Amniotic epithelial cell (primary cell): ENCODE results near the gene THOC3.
"Not testable (repeated sequence)": the region's sequence is repeated elsewhere in the genome, so short reads cannot be mapped to it uniquely, and the experiment has no call there.

Source experiments
- DNase-seq: peaks from one replicate; pipeline ENCODE4 v3.0.0-alpha.2; 2010; ENCODE audit warnings: low read depth

The THOC3 gene

DNA sequence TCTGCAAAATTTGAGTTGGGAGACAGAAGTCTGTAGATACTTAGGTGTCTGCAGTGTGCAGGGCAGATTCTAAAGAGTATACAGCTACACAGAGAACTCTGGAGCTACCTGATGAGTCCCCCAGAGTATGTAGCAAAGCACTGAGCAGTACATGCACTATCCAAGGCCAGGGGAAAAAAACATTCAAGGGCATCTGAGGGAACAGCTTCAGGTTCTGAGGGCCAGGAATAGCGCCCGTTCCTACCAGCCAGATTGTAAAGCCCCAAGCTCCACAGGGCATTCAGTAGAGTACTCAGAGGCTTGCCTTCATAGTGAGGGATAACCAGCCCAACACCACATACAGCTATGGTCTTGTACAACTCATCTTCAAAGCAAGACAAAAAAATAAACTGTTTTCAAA is 27.5 kb downstream of the THOC3 start:
- DNase-seq = not testable (repeated sequence)

DNA sequence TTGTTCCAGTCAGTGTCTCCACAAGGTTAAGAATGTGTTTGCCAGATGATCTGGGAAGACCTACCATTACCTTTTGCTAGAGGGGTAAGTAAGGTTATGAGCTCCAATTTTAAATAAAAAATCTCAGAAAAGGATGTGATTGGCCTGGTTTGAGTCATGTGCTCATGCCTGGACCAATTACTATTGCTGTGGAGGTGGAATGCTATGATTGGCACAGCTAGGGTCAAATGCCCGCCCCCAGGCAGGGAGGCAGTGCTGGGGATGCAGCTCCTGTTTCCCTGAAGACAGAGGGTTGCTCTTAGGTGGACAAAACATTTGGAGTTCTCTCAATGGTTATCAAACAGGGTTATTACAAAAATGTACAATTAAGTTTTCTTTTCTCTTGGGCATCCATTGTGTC is 29.6 kb downstream of the THOC3 start:
- DNase-seq = not testable (repeated sequence)

DNA sequence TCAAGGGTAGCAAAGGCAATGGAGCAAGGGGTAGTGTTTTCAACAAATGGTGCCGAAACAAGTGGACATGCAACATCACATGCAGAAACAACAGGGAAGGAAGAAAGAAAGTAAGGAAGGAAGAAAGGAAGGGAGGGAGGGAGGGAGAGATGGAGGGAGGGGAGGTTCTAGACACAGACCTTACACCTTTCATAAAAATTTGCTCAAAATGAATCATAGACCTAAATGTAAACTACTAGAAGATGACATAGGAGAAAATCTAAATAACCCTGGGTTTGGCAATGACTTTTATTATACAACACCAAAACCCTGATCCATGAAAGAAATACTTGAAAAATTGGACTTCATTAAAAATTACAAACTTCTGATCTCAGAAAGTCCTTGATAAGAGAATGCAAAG is 39.4 kb downstream of the THOC3 start:
- DNase-seq = not testable (repeated sequence)

DNA sequence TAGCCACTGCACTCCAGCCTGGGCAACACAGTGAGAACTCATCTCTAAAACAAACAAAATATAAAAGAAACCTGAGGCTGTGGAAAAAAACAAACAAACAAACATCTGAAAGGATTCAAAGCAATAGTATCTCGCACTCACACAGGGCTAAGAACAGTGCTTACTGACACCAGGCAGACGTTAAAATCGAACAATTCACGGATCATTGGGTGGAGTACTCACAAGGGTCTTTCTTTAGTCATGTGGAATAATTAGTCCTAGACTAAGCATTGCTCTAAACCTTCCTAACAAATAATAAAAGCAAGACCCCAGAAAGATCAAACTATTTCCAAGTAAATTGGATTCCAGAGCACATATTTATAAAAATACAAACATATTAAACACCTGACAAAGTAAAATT is 43.0 kb downstream of the THOC3 start:
- DNase-seq = not testable (repeated sequence)

DNA sequence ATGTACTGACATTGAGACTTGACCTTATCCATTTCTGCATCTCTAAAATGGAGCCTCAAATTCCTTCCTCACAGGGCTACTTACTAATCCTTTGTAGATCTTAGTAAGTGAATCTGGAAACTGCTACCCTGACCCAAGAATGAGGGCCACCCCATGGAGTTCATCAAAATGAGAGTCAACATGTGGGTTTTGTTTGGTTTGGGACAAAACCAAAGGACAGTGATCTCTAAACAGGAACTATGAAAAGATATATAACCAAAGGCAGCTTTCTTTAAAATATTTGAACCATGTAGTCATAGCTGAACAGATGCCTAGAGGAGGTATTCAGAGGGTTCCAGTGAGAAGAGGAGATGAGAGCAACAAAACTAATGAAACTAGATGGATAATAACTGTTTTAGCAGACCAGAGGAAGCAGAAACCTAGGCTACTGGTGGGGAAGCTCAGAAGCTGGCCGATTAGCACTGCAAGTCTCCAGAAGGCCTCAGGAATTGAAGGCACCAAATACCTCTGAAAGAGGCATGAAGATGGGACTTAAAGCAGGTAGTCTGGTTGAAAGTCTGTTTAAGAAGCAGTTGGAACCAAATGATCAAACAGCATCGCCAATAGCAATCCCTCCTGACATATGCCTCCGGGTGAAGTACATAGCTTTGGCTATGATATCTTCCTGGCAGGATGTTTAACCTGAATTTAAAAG is 45.8 kb downstream of the THOC3 start:
- DNase-seq = peak; percentile 62

DNA sequence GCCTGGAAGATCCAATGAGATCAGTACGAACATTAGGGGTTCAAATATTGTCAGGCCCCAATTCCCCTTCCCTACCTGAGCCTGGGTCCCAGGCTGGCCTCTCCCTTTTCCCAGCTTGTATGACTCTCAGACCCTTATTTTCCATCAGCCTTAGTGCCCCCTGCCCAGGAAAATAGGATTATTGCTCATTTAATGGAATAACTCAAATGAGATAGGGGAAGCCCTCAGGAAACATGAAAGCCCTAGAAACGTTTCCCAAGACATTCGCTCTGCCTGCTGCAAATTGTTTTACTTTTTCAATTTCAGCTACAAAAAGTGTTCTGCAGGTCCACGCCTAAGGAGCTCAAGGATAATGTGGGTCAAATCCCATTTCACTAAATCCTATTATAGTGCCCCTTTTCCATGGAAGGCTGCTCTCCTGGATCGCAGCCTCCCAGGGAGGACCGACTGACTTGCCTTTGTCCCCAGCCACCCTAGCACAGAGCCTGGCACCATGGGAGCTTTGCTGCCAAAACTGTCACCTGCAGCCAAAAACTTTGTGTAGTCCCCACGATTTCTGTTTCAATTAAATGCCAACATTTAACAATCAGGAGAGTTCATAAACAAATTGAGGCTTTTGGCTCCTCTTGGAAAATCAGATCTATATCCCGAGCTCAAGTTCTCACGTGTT is 46.9 kb downstream of the THOC3 start:
- DNase-seq = no peak

DNA sequence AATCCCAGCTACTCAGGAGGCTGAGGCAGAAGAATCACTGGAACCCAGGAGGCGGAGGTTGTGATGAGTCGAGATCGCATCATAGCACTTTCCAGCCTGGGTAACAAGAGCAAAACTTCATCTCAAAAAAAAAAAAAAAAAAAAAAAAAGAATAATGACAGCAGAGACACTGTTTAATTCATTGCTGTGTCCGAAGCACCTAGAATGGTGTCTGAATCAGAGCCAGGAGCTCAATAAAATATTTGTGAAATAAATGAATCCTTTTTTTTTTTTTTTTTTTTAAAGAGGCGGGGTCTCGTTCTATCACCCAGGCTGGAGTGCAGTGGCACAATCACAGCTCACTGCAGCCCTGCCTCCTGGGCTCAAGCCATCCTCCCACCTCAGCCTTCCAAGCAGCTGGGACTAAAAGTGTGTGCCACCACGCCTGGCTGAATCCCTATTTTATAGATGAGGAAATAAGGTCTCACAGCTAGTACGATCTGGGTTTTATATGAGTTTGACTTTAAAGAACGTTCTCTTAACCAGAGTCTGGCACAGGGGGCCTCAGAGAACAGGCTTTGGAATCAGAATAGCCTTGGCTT is 47.8 kb downstream of the THOC3 start:
- peak; percentile 13 for DNase-seq

DNA sequence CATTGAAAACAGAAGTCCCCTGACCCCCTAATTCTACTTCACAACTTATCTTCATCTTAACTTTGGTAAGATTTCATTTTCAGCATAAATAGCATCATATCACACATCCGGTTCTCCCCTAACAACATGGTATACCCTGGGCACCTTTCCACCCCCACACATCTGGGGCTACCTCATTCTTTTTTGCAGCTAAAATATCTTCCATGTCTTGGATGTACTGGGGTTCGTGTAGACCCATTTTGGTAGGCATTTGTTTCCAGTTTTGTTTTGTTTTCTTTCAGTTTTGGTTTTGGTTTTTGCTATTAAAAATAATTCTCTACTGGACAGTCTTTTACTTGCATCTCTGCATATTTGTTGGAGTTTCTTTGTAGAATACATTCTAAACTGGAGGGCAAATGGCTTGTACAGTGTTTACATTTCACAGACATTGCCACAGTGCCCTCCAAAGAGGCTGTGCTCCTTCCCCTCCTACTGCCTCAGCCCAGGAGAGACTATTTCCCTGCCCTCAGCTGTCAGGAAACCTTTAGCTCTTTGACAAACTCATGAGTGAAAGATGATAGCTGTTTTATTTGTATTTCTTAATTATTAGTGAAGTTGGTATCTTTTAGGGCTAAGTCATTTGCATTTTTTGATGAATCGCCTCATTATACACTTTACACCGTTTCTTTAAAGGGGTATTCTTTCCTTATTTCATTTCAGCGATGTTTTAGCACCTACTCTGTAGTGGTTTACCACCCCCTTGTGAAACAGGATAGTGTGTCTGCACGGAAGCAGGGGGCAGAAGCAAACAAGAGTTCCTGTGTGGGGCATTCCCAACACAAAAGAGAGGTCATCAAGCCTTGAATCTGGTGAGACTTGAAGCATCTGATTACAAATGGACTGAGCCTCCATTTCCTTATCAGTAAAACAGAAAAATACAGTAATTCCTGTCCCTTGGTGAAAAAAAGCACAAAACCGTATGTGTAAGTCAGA is 52.8 kb downstream of the THOC3 start:
- DNase-seq = not testable (repeated sequence)

DNA sequence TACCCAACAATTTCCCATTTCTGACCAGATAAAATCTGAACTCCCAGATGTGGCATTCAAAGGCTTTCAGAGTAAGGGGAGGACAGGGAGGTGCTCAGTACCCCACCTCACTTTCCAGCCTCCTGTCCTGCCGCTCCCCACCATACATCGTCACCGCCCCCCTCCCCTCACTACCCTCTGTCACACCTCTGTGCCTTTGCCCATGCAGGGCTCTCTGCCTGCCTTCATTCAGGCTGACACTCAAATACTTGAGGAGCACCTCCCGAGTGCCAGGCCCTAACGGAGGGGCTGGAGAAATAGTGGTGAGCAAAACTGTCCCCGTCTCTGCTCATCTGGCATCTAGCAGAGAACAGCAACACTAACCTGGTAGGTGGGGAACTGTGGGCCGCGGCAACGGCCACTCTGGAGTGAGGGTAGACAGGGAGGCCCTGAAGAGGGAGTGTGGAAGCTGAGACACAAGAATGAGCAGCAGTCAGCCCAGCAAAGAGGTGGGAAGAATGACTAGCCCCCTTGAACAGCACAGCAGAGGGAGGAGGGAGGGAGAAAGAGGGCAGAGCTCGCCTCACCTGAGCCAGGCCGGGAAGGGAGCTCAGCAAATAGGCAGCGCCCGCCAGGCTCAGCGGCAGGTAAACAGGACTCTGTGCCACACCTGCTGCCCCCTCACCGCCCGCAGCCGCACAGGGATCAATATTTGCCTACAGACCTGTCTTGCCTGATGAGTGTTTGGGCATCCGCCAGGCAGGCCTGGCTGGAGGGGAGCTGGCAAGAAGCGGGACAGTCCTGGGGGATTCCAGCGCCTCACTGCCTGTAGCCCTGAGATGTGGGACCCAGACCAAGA is 54.1 kb downstream of the THOC3 start:
- not testable (repeated sequence) for DNase-seq

DNA sequence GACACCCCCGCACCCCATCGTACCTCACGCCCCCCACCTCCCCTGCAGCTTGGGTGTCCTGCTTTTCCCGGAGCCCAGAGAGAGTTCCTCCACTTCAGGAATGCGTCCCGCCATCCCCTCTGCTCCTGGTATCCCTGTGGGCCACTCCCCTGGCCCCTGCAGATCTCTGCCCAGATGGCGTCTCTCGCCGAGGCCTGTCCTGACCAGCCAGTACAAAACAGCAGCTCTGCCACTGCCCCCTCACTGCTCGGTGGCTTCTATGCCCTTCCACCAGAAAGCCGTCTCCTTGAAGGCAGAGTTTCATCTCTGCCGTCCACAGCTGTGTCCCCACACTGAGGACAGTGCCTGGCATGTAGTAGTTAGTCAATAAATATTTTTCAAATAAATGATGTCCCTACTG is 58.0 kb downstream of the THOC3 start:
- DNase-seq = not testable (repeated sequence)
